Mucosa of gallbladder (tissue), 1 donor: ENCODE results near the gene ASF1B. TPM values are rescaled to one million over a fixed set of nuclear protein-coding genes. Genes with fewer than 3 reads are reported as not detected.
"Not testable (repeated sequence)": the region's sequence is repeated elsewhere in the genome, so short reads cannot be mapped to it uniquely, and the experiment has no call there.

Source experiments
- DNase-seq: peaks from one replicate; pipeline ENCODE4 v3.0.0-alpha.2; 2020; ENCODE audit warnings: low spot score
- total RNA-seq: library from RNA; stranded (reverse); gene quantifications from one replicate; pipeline ENCODE4 v1.2.1, GENCODE V29; 2021
- donor health status: DM: no; HTN: no; CAD: no.

ASF1B gene
- total RNA-seq = 1.7 TPM

DNA sequence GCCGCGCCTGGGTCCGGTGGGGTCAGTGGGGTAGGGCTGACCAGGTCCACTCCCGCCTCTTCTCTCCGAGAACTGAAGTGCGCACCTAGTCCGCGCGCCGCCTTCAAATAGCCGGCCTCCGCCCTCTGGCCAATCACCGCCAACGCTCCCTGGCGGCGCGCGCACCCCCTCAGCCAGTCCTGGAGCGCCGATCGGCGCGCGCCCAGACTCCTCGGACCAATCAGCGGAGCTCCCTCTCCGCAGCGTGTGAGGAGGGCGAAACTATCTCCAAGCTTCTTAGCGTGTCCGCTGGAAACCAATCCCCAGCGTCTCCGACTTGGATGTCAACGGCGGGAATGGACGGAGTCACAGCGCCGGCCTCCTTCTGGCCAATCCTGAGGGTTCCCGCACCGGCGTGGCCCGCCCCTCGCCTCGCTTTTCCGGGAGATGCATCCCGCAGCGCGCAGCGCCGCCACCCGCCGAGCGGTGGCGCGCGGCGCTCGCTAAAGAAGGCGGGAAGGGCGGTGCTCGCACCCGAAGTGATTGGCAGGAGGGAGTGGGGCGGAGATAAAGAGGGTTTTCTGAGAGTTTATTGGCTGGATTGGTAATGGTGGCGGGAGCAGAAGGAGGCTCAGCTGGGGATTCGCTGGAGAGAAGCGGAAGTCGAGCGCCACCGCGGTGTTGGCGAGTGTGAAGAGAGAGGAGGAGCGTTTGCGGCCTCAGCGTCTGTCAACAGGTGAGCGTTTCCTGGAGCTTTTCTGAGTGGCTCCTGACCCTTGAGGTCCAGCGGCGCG, at the start of gene ASF1B:
ASF1B (minus strand) TSS at position 81 of the 773 bp plus-strand sequence. CDS start 133 bp downstream, outside the sequence.
- DNase-seq = peak; percentile 99

DNA sequence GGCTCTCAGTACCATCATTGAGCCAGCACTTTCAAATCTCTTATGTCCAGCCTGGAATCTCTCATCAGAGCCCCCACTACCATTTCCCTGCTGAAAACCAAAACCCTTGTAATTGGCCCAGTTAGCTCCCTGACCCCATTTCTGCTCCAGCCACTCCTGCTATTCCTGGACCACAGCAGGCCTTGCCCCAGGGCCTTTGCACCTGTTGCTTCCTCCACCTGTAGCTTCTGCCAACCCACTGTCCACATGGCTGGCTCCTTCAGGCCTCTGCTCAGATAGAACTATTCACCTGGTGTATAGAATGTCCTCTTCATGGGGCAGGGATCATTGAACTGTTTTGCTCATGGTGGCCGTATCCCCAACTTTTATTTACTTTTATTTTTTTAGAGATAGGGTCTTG, 49.3 kb upstream of the ASF1B start:
- not testable (repeated sequence) for DNase-seq

DNA sequence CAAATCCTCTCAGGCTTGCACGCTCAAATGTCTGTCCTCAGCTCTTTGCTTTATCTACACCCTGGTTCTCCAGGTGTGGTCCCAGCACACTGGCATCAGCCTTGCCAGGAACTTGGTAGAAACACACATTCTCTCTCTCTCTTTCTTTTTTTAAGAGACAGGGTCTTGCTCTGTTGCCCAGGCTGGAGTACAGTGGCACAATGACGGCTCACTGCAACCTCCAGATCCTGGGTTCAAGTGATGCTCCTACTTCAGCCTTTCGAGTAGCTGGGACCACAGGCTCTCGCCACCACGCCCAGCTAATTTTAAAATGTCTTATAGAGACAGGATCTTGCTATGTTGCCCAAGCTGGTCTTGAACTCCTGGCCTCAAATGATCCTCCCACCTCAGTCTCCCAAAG, 48.8 kb upstream of the ASF1B start:
- no peak for DNase-seq

DNA sequence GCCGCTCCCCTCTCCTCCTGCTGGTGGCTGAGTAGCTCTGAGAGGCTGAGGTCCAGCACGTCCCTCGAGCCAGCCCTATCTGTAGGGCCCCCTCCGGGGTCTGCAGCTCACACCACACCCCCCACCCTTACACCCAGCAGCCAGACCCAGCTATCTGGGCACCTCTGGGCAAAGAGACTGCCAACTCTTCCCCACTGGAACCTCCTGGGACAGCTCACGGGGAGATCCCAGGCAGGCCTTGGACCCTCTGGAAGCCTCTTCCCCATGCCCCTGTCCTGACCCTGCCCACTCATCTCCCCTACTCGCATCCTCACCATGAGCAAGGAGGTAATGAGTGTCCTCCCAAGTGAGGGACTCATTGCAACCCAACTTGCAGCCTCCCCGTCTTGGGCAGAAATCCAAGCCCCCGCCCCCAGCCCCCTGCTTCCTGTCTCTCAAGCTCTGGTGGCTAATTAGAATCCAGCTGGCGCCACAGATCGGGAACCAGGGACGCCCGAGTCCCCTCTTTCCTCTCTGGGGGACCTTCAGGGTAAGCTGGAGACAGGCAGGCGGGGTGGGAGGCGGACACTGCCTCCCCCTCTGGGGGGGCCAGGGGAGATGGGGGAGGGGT, 47.5 kb upstream of the ASF1B start:
- DNase-seq = no peak

DNA sequence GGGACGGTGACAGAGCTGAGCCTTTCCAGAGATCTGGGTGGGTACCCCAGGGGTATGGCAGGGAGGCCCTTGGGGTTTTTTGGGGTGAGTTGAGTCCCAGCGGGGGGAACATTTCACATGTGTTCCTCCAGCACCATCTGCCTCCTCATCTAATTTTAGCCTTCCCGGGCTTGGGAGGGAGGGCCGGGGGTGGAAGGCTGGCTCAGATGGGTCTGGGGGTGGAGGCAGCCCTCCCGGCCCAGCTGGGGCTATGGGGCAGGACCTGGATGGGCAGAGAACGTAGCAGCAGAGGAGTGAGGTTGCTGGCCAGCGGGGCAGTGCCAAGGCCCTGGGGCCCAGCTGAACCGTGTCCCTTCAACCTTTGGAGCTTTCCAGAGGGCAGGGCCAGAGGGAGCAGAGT, 46.1 kb upstream of the ASF1B start:
- no peak for DNase-seq

DNA sequence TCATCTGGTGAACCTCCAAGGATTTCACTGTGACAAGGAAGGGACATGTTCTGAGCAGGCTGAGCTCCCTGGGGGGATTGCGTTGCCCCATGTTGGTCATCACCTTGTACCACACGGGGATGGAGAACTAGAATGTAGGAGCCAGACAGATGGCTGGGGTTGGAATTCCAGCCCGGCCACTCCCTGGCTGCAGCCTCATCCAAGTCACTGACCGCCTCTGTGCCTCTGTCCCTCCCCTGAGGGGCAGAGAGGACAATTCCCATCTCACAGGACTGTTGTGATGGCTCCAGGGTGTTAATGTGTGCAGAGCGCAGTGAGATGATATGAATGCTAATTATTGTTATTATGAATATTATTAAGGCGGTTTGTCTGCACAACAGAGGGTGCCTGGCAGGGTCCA, 45.5 kb upstream of the ASF1B start:
- no peak for DNase-seq

DNA sequence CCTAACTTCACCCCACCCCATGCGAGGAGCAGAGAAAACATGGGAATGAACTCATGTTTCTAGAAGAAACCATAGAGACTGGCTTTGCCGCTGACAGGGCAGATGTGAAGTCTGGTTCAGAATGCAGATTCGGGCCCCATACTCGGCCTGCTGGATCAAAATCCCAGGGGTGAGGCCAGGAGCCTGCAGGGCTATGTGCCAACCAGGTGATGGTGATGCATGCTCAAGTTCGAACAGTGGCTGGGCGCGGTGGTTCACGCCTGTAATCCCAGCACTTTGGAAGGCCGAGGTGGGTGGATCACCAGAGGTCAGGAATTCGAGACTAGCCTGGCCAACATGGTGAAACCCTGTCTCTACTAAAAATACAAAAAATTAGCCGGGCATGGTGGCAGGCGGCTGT, 44.8 kb upstream of the ASF1B start:
- not testable (repeated sequence) for DNase-seq

DNA sequence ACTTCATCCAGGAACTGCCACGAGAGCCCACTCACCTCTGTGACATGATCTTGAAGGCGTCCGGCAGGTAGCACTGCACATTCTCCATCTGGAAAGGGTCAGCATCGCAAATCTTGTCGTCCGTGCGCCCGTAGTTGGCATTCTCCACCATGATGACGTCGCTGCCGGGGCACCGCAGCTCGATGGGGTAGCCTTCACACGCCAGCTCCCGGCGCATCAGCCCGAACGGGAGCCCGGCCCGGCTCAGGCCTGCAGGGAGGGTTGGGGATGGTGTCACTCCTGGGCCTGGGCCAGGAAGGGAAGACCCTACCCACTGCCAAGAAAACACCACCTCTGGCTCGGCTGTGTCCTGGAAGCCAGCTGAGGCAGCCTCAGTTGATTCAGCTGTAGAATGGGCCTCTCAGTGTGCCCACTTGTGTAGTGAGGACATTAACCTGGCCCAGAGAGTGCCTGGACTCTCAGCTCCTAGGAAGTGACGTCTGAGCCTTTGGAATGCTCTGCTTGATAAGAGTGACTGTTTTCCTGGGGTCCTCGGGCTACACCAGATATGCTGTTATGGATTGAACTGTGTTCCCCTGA, 41.2 kb upstream of the ASF1B start:
- no peak for DNase-seq

DNA sequence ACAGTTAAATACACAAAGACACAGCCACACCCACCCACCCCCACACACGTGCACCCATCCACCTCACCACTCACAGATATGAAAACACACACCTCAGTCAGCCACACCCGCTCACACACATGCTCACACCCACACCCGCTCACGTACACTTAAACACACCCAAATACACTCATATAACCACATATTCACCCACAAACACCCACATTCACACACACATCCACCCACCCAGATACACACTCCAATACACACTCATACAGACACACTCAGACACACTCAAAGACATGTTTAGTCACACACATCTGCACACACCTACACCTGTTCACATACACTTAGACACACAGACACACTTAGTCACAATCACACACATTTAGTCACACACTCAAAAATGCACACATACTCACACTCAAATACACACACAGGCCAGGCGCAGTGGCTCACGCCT, 39.0 kb upstream of the ASF1B start:
- no peak for DNase-seq

DNA sequence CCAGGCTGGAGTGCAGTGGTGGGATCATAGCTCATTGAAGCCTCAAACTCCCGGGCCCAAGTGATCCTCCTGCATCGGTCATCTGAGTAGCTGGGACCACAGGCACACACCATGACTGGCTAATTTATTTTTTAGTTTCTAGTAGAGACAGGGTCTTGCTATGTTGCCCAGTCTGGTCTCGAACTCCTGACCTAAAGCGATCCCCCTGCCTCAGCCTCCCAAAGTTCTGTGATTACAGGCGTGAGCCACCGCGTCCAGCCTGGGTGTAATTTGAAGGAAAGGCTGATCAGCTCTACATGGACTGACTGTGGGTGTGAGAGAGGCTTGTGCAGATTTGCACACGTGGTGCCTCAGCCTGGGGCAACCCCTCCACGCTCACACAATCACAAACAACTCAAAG, 38.5 kb upstream of the ASF1B start:
- no peak for DNase-seq

DNA sequence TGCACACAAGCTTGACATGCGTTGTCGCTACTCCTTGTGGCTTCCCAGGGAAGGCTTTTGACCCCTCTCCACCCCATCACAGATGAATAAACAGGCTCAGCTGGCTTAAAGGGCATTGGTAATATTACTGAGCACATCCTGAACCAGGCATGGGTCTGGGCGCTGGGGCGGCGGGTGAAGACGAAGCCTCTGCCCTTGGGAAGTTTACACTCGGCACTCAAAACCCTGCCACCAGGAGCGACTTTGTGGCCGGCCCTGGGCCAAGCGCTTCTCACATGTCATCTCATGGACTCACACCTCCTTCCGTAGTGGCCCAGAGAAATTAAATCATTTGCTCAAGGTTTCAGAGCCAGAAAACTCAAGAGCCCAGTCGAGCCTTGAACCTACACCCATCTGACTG, 32.6 kb upstream of the ASF1B start:
- no peak for DNase-seq

DNA sequence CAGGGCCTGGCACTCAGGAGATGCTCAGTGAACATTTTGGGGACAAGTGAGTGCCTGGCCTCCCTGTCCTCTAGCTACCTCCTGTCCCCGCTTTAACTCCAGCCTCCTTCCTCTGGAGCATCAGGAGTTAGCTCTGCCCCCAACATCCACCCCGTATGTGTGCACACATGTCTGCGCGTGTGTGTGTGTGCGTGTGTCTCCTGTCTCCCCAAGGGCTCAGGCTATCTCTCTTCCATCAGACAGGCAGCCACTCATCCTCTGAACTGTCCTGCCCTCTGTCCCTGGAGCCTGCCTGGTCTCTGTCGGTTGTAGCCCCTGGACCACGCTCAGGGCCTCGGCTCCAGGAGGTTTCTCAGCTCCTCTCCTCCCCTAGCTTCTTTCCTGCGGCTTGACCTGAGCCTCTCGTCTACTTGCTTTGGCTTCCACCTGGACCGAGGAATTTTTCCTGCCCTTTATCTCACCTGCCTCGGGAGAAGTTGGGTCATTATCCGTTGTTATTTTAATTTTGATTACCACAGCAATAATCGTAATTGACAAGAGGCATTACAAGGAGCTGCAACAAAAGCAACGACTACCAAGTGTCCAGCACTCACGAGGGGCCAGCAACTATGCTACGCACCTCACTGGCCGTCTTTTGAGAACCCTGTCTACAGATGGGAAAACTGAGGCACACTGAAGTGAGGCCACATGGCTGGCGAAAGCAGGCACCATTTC, 32.0 kb upstream of the ASF1B start:
- no peak for DNase-seq

DNA sequence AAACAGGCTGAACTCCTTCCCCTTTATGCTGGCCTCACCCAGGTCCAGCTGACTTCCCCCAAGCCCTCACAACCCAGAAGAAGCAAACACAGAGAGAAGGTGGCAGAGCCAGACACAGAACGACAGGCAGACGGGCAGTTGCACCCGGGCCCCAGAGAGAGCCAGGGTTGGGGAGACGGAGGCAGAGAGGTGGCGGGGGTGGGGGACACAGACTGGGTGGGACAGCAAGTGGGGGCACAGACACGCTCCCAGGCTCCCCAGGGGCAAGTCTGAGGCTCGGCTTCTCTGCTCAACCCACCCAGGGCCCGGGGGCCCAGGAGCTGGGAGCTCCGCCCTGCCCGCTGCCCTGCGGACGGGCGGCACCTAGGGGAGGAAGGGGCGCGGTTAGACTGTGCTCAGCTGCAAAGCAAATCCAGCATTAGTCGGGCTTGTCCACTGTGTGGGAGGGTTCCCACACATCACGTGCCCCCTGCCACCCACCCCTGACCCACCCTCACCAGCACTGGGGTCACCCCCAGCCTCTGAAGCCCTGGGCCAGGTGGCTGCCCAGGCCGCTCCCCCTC, 31.3 kb upstream of the ASF1B start:
- no peak for DNase-seq

DNA sequence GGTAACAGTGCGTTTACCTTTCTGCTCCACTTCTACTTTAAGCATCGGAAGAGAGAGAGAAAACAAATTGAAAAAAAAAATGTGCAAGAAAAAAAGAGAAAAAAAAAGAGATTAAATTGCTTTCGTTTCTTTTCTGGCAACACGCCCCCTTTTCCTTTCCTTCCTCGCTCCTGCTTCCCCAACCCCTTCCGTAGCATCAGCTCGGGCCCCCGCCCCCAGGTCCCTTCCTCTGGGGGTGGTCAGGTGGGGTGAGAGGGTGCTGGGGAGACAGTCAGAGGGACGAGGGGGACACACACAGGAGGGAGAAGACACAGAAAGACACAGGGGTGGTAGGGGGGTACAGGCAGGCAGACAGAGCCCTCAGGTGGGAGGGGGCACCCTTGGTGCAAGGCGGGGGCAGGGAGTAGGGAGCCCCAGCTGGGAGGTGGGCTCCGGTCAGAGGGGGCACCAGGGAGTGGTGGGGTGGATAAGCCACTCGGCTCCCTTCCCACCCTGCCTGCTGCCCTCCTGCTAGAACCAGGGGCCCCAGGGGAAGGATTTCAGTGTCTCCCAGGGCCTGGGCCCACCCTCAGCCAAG, 30.7 kb upstream of the ASF1B start:
- DNase-seq = no peak

DNA sequence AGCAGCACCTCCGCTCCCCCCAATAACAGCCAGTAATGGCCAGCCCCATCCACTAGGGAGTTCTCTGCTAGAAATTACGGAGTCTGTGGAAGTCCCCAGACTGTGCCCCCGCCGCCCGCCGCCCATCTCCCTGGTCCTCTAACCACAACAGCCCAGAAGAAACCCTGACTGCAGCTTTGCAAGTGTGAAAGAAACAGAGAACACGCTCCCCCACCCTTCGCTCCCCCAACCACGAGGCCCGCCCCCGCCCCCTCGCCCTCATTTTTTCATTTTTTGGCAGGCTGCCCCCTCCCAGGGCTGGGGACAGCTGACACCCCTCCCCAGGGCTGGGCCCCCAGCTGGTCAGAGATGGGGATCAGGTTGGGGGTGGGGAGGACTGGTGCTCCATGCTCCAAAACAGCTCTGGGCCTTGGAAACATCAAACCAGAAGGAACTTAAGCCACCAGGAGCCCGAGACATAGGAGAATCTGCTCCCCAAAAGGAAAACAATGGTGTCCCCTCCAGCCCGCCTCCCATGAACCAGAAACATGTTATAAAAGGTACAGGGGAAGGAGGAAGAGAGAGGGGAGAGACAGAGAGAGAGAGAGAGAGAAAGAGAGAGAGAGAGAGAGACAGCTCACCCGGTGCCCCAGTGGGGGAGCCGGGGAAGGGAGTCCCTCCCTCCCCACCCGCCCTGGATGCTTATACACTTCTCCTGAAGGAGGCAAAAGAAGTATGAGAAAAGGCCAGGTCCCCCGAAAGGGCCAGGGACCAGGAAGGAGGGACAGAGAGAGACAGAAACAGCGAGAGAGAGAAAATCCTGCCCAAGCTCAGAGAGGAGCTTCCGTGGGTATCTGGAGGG, 29.8 kb upstream of the ASF1B start:
- DNase-seq = no peak

DNA sequence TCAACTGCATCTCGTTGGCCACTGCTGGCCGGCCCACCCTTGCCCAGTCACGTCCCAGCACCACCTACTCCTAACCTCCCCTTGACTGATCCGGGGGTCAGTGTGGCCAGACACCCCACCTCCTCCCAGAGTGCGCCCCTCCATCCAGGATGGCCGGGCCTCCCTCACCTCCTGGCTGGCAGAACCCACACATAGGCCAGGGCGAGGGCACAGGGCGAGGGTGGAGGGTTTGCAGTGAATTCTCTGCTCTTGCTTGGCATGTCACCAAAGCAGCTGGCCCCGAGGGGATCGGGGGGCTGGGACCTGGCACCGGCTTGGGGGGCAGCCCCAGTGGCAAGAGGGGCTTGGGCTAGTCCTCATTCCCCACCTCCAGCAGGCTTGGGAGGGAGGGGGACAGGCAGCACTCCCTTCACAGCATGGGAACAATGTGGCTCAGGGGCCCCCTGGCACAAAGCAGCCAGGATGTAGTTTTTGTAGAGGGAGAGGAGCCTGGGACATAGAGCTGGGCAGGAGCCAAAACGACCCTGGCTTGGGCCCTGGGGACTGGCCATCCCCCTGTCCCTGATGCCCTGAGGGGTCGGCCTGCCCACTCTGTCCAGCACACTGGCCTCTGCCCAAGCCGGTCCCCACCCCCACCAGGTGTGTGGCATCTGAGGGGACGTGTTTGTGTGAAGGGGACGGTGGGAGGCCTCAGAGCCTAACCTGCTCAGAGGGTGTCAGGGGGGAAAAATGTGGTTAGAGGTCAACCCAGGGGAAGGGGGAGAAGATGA, 28.5 kb upstream of the ASF1B start:
- DNase-seq = no peak

DNA sequence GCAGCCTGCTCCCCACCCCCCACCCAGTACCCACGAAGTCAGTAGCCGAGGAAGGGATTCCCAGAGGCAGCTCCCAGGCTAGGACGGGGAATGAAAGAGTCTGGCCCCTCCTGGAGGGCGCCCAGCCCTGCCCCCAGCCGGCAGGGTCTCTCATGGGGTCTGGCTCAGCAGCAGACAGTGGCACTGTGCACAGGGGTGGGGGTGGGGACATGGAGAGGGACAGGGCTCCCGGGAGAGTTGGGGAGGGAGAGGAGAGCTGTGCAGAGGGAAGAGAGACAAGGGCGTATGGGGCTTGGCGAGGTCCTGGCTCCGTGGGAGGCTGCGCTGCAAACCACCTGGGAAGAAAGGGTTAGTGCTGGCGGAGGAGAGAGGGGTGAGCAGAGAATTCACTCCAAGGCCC, 27.7 kb upstream of the ASF1B start:
- DNase-seq = no peak

DNA sequence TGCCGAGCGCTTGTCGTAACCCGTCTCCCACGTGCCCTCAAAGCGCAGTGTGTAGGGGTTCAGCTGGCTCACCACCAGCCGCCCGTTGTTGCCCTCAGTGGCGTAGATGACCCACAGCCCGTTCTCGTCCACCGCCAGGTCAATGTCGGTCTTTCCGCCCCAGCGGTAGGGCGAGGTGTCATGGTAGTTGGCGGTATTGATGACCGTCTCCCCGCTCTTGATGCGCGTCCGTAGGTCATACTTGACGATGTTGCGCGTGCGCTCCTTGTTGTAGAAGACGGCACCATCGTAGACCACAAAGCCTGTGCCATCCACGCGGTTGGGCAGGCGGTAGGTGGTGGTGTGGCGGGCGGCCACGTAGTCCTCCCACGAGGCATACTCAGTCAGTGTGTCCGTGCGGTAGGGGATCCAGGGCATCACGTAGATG, 26.5 kb upstream of the ASF1B start:
- no peak for DNase-seq

DNA sequence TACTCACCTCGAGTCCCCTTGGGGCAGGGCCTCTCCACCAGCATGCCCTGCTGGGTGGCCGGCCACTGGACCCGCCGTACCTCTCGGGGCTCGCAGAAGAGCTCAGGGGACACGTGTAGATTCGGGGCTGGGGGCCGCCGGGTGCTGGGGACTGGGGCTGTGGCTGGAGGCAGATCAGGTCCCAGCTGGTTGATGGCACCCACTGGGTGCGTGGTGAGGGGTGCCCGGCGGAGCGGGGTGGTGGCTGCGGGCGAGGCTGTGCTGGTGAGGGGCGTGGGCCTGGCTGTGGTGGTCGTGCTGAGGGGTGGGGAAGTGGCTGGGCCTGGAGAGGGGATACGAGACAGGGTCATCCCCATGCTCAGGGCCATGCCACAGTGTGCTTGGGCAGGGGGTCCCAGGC, 24.9 kb upstream of the ASF1B start:
- DNase-seq = no peak
